ENCODE measurements around the gene CSF2RB.
A peak's percentile ranks its signal among the peaks of the same experiment; 100 is the strongest.

CSF2RB gene

GRCh38 chr22:36936362-36937116, 23.1 kb downstream of the CSF2RB start:
- DNase-seq (ENCODE audit: low read depth in 3 of 3): no peak

- DNase-seq (ENCODE audit: low read depth in 3 of 3): no peak
Measured at GRCh38 chr22:36937319-36938027, 24.0 kb downstream of the CSF2RB start.

DNA sequence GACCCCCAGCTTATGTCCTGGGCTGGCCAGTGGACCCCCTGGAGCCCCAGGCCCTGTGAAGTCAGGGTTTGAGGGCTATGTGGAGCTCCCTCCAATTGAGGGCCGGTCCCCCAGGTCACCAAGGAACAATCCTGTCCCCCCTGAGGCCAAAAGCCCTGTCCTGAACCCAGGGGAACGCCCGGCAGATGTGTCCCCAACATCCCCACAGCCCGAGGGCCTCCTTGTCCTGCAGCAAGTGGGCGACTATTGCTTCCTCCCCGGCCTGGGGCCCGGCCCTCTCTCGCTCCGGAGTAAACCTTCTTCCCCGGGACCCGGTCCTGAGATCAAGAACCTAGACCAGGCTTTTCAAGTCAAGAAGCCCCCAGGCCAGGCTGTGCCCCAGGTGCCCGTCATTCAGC, 24.6 kb downstream of the CSF2RB start:
- DNase-seq (ENCODE audit: low read depth in 3 of 3): no peak

DNA sequence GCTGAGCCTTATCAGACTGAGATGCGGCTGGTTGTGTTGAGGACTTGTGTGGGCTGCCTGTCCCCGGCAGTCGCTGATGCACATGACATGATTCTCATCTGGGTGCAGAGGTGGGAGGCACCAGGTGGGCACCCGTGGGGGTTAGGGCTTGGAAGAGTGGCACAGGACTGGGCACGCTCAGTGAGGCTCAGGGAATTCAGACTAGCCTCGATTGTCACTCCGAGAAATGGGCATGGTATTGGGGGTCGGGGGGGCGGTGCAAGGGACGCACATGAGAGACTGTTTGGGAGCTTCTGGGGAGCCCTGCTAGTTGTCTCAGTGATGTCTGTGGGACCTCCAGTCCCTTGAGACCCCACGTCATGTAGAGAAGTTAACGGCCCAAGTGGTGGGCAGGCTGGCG, 25.5 kb downstream of the CSF2RB start:
- no peak for DNase-seq (ENCODE audit: low read depth in 3 of 3)

DNA sequence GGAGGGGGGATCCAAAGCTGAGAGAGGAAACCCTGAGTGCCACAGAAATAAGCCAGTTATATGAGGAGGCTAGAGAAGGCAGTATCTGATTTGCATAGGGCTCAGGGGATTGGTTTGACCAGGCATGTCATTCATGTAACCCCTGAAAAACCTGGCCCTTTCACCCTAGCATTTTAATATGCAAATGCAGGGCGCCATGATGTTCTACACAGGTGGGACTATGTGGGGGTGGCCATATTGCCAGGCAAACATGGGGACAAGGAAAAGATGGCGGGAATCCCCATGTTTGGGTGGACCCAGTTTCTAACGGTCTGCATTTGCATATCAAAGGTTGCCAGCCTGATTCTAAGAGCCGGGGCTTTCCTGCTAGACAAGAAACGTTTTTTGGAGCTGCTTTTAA, 27.2 kb downstream of the CSF2RB start:
- DNase-seq (ENCODE audit: low read depth in 3 of 3): peak in 1 of 3 experiments; percentile 5

GRCh38 chr22:36942556-36942955, 29.1 kb downstream of the CSF2RB start:
- DNase-seq (ENCODE audit: low read depth in 3 of 3): no peak

DNA sequence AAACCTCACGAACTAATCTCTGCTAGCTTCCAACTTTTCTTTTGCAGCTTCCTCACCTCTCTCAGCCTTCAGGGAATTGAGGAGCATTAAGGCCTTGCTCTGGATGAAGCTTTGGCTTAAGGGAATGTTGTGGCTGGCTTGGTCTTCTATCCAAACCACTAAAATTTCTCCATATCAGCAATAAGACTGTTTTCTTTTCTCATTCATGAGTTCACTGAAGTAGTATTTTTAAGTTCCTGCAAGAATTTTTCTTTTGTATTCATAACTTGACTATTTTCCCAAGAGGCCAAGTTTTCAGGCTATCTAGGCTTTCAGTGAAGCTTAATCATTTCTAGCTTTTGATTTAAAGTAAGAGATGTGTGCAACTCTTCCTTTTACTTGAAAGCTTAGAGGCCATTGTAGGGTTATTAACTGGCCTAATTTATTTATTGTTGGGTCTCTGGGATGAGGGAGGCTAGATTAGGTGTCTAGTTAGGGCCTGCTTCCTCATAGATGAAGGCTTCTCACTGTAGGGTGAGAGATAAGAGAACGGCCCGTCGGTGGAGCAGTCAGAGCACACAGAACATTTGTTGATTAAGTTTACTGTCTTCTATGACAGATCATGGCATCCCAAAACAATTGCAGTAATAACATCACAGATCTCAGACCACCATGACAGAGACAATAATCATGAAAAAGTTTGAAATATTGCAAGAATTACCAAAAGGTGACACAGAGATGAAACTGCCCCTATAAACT, 33.2 kb downstream of the CSF2RB start:
- DNase-seq (ENCODE audit: low read depth in 3 of 3): no peak

- no peak for DNase-seq (ENCODE audit: low read depth in 3 of 3)
Measured at GRCh38 chr22:36948273-36949225, 35.1 kb downstream of the CSF2RB start.

DNA sequence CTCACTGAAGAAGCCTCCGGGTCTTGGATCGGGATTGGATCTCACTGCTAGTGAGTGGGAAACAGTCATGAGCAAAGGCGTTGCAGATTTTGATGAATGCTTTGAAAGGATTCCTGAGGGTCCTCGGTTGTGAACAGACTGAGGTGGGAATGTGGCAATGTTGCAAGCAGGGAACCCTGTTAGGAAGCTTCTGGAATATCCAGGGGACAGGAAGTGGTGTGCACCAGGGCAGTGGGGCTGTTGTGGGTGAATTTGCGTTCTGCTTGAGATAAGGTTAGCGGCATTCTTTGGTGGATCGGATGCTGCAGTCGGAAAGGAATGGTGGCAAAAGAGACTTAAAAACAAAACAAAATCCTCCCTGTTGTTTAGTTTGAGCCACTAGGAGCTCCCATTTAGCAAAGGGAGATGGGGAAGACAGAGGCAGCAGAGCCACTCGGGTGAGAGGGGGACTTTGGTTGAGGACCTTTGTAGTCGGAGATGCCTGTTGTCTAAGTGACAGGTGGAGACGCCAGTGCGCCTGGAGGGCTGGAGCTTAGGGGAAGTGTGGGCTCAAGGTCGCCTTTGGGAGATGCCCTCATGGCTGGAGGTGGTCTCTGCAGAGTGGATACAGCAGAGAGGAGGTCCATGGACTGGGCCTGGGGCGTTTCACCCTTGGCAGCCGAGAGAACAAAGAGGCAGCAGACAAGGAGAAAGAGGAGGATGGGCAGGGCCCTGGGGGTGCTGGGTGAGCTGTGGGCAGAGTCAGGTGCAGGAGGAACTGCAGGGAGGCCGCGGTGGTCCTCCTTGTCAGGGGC, 37.6 kb downstream of the CSF2RB start:
- DNase-seq (ENCODE audit: low read depth in 3 of 3): no peak

- DNase-seq (ENCODE audit: low read depth in 3 of 3): no peak
Measured at GRCh38 chr22:36951746-36952145, 38.3 kb downstream of the CSF2RB start.

DNA sequence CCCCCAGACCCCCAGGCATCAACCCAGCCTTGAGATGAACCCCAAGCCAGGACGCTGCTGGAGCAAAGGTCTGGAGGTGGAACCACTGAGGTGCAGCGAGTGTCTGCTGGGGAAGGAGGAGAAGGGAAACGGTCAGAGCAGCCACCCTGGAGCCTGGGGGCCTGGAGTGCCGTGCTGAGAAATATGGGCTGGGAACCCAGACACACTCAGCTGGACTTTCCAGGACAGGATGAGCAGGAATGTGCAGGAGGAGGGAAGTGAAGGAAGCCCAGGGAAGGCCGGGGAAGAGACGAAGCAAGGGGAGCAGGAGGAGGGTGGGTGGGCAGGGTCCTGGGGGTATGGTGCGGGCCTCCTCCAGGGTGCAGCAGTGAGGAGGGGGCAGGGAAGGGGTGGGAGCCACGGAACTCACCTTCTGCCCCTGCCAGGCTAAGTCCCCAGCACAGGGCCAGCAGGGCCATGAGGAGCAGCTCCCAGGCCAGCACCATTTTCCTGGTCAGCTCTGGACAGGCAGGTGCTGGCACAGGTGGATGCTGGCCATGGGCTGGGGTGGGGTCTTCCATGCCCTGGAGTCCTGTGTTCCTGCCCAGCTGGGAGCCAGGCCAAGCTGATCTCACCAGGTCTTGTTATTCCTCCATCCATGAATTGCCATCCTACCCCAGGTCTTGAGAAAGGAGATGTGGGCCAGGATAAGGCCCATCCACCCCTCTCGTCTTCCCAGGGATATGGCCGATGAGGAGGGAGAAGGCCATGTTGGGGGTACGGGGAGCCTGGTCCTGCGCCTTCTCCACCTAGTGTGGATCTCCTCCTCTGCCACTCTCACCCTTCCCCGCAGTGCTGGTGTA, 40.0 kb downstream of the CSF2RB start:
- no peak for DNase-seq (ENCODE audit: low read depth in 3 of 3)

- DNase-seq (ENCODE audit: low read depth in 3 of 3): no peak
Measured at GRCh38 chr22:36954251-36955014, 41.0 kb downstream of the CSF2RB start.

DNA sequence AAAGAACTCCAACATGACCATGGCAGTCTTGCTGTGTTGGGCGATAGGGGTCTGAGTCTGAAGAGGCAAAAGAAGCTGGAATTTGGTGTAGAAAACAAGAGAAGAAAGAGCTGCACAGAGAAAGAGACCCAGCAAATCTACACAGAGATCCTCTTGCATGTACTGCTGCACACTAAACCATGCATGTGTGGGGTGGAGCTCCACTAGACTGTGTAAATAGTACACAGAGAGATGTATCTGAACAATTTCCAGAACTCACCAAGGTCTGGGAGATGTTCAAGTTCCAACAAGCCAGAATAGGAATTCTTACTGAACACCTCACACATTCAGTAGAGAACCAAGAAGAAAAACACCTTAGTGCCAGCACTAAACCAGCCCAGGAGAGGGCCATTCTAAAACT, 42.3 kb downstream of the CSF2RB start:
- no peak for DNase-seq (ENCODE audit: low read depth in 3 of 3)

DNA sequence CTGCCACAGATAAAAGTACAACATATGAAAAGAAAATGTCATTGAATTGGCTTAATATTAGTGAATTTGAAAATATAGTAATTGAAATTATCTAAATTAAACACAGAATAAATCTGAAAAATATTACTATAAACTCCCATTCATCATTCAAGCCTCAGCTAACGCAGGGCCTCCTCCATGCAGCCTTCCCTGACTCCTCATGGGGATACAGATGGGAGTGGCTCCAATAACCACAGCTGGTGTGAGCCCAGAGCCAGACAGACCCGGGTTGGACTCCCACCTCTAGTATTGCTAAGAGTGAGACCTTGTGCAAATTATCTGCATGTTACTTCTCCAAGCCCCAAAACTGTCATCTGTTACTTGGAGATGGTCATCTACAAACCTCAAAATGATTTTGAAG, 44.9 kb downstream of the CSF2RB start:
- no peak for DNase-seq (ENCODE audit: low read depth in 3 of 3)

DNA sequence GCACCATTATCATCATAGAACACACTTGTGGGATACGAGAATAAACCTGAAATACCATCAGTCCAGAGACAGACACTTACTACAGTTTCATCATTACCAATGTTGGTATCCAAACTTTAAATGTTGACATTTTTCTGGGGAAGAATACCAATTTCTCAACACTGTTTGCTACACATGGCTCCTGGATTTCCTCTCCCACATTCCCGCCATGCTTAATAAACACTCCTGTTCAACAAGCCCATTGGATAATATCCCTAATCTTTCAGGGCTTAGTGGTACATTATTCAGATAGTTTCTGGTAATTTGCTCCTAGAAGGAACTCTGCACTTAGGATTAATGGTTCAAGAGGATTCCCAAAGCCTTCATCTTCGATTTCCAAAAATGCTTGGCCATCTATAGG, 48.2 kb downstream of the CSF2RB start:
- no peak for DNase-seq (ENCODE audit: low read depth in 3 of 3)

DNA sequence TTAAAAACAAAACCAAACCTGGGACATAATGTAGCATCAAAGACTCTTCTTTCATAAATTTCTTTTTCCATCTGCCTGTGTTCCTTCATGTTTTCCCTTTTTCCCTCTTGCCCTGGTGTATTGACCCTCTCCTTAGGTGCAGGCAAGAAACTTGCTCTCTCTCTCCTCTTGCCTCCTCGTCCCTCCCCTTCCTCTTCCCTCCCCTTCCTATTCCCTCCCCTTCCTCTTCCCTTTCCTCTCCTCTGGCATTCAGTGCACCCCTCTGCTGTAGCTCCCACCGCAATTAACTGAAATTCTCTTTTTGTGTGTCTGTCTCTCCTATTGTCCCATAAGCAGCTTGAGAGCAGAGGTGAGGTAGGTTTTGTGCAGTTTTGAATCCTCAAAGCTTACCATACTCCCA, 49.9 kb downstream of the CSF2RB start:
- DNase-seq (ENCODE audit: low read depth in 3 of 3): no peak

GRCh38 chr22:36964106-36964505, 50.7 kb downstream of the CSF2RB start:
- DNase-seq (ENCODE audit: low read depth in 3 of 3): no peak

- DNase-seq (ENCODE audit: low read depth in 3 of 3): no peak
Measured at GRCh38 chr22:36965696-36966095, 52.3 kb downstream of the CSF2RB start.

All from stimulated activated CD4-positive, alpha-beta T cell treated with anti-CD3 and anti-CD28 coated beads, TNF-alpha, amount 100 ng/mL, for 24 hours (primary cell).